Activated naive CD4-positive, alpha-beta T cell treated with anti-CD3 and anti-CD28 coated beads, Interleukin-2, amount 10 ng/mL, durations not matched to agents 7 days and 5 days (primary cell): ENCODE measurements around the gene METTL16.
A peak's percentile ranks its signal among the peaks of the same experiment; 100 is the strongest.

ENCODE experiments used
- CTCF ChIA-PET: fragments of 350-600 bp; sonication (Branson Sonifier 250); formaldehyde crosslinking; loops from one replicate; lab custom pipeline; 2021; ENCODE audit warnings: antibody characterized with exemption; lab: Charles Lee
- DNase-seq: peaks from one replicate; pipeline ENCODE4 v3.0.0-alpha.2; 2020
- H3K27ac Mint-ChIP-seq: one replicate; pipeline ENCODE4 v1.8.0; 2021; ENCODE audit warnings: mild to moderate bottlenecking, moderate library complexity, mixed read lengths
- H3K27me3 Mint-ChIP-seq: one replicate; pipeline ENCODE4 v1.8.0; 2021; ENCODE audit warnings: mild to moderate bottlenecking, mixed read lengths
- H3K36me3 Mint-ChIP-seq: one replicate; pipeline ENCODE4 v1.8.0; 2021; ENCODE audit warnings: mixed read lengths
- H3K4me1 Mint-ChIP-seq: one replicate; pipeline ENCODE4 v1.8.0; 2021; ENCODE audit warnings: mixed read lengths
- H3K4me3 Mint-ChIP-seq: one replicate; pipeline ENCODE4 v1.8.0; 2021; ENCODE audit warnings: mild to moderate bottlenecking, moderate library complexity, mixed read lengths
- H3K9me3 Mint-ChIP-seq: one replicate; pipeline ENCODE4 v1.8.0; 2021; ENCODE audit warnings: mixed read lengths

Gene METTL16

DNA sequence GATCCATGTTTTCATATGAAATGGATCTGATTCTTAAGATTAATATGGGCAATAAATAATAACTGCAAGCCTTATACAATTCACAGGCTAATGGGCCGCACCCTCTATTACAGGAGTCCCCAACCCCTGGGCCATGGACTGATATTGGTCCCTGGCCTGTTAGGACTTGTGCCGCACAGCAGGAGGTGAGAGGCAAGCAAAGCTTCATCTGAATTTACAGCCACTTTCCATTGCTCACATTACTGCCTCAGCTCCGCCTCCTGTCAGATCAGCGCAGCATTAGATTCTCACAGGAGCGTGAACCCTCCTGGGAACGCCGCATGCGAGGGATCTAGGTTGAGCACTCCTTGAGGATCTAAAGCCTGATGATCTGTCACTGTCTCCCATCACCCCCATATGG is 26.8 kb downstream of the METTL16 start:
- H3K36me3 Mint-ChIP-seq, result peaks cover 4% of the 10 kb centered on the region
- no peak overlapping the region for H3K27ac Mint-ChIP-seq
- no peaks in the 10 kb centered on the region for H3K27me3 Mint-ChIP-seq
- no peaks in the 10 kb centered on the region for H3K9me3 Mint-ChIP-seq
- DNase-seq, result no peak
- no peak overlapping the region for H3K4me3 Mint-ChIP-seq
- peaks cover 29% of the 10 kb centered on the region for H3K4me1 Mint-ChIP-seq
- CTCF ChIA-PET, result no interaction called here

GRCh38 chr17:2483084-2483483 is 28.6 kb downstream of the METTL16 start:
- Mint-ChIP-seq H3K36me3 (peaks cover 3% of the 10 kb centered on the region), H3K27me3 (no peaks in the 10 kb centered on the region), H3K4me1 (peaks cover 24% of the 10 kb centered on the region), H3K27ac (peak overlapping the region; percentile 56), H3K9me3 (no peaks in the 10 kb centered on the region), H3K4me3 (no peak overlapping the region)
- no peak for DNase-seq
- CTCF ChIA-PET, result interaction anchor here (2.4 kb wide), 1 partner anchor 67 kb away, joined by 5 read pairs; no protein-coding TSS in a partner anchor

DNA sequence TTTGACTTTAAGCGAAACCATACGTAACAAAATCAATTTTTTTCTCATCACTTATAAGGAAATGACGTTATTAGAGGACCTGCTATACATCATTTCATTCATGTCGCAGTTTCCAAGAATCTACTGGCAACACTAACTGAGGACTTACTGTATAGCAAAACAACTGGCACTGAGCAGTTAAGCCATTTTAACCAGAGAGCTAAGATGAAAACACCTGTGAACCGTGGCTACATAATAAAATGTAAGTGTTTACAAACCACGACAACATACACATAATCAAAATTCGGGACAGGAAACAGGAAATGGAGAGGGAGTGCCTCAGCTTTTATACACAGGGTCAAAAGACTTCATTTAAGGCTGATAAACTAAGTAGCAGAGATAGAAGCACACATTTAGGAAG is 29.5 kb downstream of the METTL16 start:
- DNase-seq, result no peak
- Mint-ChIP-seq H3K9me3 (no peaks in the 10 kb centered on the region), H3K4me1 (peaks cover 24% of the 10 kb centered on the region), H3K27ac (peak overlapping the region; percentile 37), H3K27me3 (no peaks in the 10 kb centered on the region), H3K4me3 (no peak overlapping the region), H3K36me3 (peaks cover 4% of the 10 kb centered on the region)
- CTCF ChIA-PET, result interaction anchor here (2.4 kb wide), 1 partner anchor 66 kb away, joined by 5 read pairs; no protein-coding TSS in a partner anchor

DNA sequence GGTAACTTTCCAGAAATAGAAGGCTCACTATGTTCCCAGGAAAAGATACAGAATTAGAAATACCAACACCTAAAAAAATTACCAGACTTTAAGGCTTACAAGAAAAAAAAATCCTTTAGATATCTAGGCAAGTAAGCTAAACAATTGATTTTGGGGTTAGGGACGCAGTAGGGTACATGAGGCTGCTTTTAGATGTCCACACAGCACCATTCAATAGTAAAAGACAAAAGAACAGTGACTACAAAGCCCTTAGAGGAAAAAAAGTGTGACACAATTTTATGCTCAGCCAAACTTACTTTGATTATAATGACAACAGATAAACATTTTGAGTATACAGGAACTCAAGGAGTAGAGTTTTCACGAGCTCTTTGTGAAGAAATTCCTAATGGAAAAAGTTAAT is 29.9 kb downstream of the METTL16 start:
- no peaks in the 10 kb centered on the region for H3K9me3 Mint-ChIP-seq
- CTCF ChIA-PET, result interaction anchor here (0.5 to 2.4 kb wide), 2 partner anchors 66 to 338 kb away, joined by 3 to 5 read pairs; no protein-coding TSS in a partner anchor
- peaks cover 24% of the 10 kb centered on the region for H3K4me1 Mint-ChIP-seq
- H3K36me3 Mint-ChIP-seq, result peaks cover 4% of the 10 kb centered on the region
- no peak overlapping the region for H3K27ac Mint-ChIP-seq
- DNase-seq, result no peak
- H3K27me3 Mint-ChIP-seq, result no peaks in the 10 kb centered on the region
- no peak overlapping the region for H3K4me3 Mint-ChIP-seq

DNA sequence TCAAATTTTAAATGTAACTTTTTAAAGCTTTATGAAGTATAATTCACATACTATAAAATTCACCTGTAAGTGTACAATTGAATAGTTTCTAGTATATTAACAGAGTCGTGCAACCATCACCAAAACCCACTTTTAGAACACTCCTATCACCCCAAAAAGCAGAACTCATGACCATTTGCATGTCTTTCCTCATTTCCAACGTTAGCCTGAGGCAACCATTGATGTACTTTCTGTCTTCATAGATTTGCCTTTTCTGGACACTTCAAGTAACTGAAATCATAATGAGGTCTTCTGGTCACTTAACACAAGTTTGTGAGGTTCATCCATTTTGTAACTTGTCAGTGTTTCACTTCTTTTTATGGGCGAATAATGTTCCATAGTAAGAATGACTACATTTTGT is 33.2 kb downstream of the METTL16 start:
- DNase-seq, result no peak
- CTCF ChIA-PET, result no interaction called here
- peaks cover 23% of the 10 kb centered on the region for H3K4me1 Mint-ChIP-seq
- H3K4me3 Mint-ChIP-seq, result no peak overlapping the region
- H3K9me3 Mint-ChIP-seq, result no peaks in the 10 kb centered on the region
- H3K36me3 Mint-ChIP-seq, result peaks cover 21% of the 10 kb centered on the region
- H3K27me3 Mint-ChIP-seq, result no peaks in the 10 kb centered on the region
- H3K27ac Mint-ChIP-seq, result no peak overlapping the region

GRCh38 chr17:2475056-2475455 is 36.6 kb downstream of the METTL16 start:
- CTCF ChIA-PET, result no interaction called here
- Mint-ChIP-seq H3K4me1 (no peaks in the 10 kb centered on the region), H3K27ac (no peak overlapping the region), H3K9me3 (no peaks in the 10 kb centered on the region), H3K36me3 (peaks cover 27% of the 10 kb centered on the region), H3K27me3 (no peaks in the 10 kb centered on the region), H3K4me3 (no peak overlapping the region)
- DNase-seq, result no peak

DNA sequence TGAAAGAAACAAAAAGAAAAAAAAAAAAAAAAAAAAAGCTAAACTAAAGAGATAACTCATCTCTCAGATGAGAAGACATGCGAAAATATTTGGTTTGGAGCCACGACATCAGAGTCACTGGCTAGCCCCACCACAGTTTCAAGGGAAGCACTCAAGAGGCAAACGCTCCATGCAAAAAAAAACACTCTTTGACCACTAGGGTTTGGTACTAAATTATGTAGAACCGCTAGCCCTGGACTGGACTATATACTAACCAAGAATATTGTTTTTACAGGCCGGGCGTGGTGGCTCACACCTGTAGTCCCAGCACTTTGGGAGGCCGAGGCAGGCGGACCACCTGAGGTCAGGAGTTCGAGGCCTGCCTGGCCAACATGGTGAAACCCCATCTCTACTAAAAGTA is 37.3 kb downstream of the METTL16 start:
- Mint-ChIP-seq H3K9me3 (no peaks in the 10 kb centered on the region), H3K36me3 (peaks cover 31% of the 10 kb centered on the region)
- CTCF ChIA-PET, result no interaction called here

GRCh38 chr17:2468270-2468669 is 43.4 kb downstream of the METTL16 start:
- H3K36me3 Mint-ChIP-seq, result peaks cover 28% of the 10 kb centered on the region
- CTCF ChIA-PET, result no interaction called here

More for the DNA sequence above, 37.3 kb downstream of the METTL16 start:
- Mint-ChIP-seq H3K27me3 (no peaks in the 10 kb centered on the region), H3K4me3 (no peak overlapping the region), H3K27ac (no peak overlapping the region), H3K4me1 (no peaks in the 10 kb centered on the region)
- DNase-seq, result no peak

DNA sequence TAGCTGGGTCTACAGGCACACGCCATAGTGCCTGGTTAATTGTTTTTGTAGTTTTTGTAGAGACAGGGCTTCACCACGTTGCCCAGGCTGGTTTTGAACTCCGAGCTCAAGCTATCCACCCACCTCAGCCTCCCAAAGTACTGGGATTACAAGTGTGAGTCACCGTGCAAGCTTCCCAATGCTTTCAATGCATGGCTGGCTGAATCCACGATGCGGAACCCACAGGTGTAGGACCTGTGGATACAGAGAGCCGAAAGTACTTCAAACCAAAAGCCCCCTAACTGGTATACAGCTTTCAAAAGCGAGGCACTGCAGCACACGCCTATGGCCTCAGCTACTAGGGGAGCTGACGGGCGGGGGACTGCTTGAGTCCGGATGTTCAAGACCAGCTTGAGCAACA is 44.8 kb downstream of the METTL16 start:
- no peaks in the 10 kb centered on the region for H3K27me3 Mint-ChIP-seq
- H3K4me1 Mint-ChIP-seq, result no peaks in the 10 kb centered on the region
- peaks cover 33% of the 10 kb centered on the region for H3K36me3 Mint-ChIP-seq
- H3K4me3 Mint-ChIP-seq, result no peak overlapping the region
- DNase-seq, result no peak
- H3K27ac Mint-ChIP-seq, result no peak overlapping the region
- no peaks in the 10 kb centered on the region for H3K9me3 Mint-ChIP-seq
- CTCF ChIA-PET, result no interaction called here

More at GRCh38 chr17:2468270-2468669, 43.4 kb downstream of the METTL16 start:
- DNase-seq, result no peak
- Mint-ChIP-seq H3K4me3 (no peak overlapping the region), H3K9me3 (no peaks in the 10 kb centered on the region), H3K4me1 (no peaks in the 10 kb centered on the region), H3K27me3 (no peaks in the 10 kb centered on the region), H3K27ac (no peak overlapping the region)

DNA sequence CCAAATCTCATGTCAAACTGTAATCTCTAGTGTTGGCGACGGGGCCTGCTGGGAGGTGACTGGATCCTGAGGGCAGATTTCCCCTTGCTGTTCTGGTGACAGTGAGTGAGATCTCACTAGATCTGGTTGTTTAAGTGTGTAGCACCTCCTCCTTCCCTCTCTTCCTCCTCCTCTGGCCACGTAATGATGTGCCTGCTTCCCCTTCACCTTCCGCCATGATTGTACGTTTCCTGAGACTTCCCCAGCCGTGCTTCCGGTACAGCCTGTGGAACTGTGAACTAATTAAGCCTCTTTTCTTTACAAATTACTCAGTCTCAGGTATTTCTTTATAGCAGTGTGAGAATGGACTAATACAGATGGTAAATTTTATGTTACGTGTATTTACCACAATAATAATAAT is 49.2 kb downstream of the METTL16 start:
- no peaks in the 10 kb centered on the region for H3K9me3 Mint-ChIP-seq
- CTCF ChIA-PET, result no interaction called here
- H3K27ac Mint-ChIP-seq, result no peak overlapping the region
- H3K4me3 Mint-ChIP-seq, result no peak overlapping the region
- H3K4me1 Mint-ChIP-seq, result no peaks in the 10 kb centered on the region
- H3K36me3 Mint-ChIP-seq, result peaks cover 28% of the 10 kb centered on the region
- DNase-seq, result no peak
- no peaks in the 10 kb centered on the region for H3K27me3 Mint-ChIP-seq

DNA sequence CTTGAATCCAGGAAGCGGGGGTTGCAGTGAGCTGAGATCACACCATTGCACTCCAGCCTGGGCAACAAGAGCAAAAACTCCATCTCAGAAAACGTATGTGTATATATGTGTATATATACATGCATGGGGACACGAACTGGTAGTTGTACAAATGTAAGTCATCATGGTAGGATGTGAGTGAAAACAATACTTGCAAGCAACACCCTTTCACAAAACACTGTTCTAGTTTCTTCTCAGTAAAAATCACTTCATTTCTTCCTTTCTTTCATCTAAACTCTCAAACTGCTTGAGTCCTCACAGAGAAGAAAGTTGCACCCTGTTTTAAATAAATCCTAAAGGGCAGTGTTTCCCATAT is 51.8 kb downstream of the METTL16 start:
- no peak overlapping the region for H3K27ac Mint-ChIP-seq
- no peaks in the 10 kb centered on the region for H3K9me3 Mint-ChIP-seq
- H3K36me3 Mint-ChIP-seq, result peaks cover 25% of the 10 kb centered on the region
- H3K4me1 Mint-ChIP-seq, result no peaks in the 10 kb centered on the region
- H3K27me3 Mint-ChIP-seq, result no peaks in the 10 kb centered on the region
- H3K4me3 Mint-ChIP-seq, result no peak overlapping the region
- CTCF ChIA-PET, result interaction anchor here (1.0 kb wide), 1 partner anchor 44 kb away, joined by 3 read pairs; no protein-coding TSS in a partner anchor
- no peak for DNase-seq

- H3K36me3 Mint-ChIP-seq, result peaks cover 21% of the 10 kb centered on the region
- no peak for DNase-seq
- no peak overlapping the region for H3K27ac Mint-ChIP-seq
- CTCF ChIA-PET, result no interaction called here
- no peaks in the 10 kb centered on the region for H3K4me1 Mint-ChIP-seq
- H3K9me3 Mint-ChIP-seq, result no peaks in the 10 kb centered on the region
- no peak overlapping the region for H3K4me3 Mint-ChIP-seq
- no peaks in the 10 kb centered on the region for H3K27me3 Mint-ChIP-seq
Measured at GRCh38 chr17:2457913-2458312, 53.8 kb downstream of the METTL16 start.

DNA sequence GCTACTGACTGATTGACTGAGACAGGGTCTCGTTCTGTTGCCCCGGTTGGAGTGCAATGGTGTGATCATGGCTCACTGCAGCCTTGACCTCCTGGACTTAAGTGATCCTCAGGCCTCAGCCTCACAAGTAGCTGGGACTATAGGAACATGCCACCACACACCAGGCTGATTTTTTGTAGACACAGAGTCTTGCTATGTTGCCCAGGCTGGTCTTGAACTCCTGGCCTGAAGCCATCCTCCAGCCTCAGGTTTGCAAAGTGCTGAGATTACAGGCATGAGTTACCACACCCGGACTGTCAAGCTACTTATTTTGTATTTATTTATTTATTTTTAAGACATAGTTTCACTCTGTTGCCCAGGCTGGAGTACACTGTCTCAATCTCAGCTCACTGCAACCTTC is 55.2 kb downstream of the METTL16 start:
- no peaks in the 10 kb centered on the region for H3K4me1 Mint-ChIP-seq
- no peak overlapping the region for H3K27ac Mint-ChIP-seq
- CTCF ChIA-PET, result no interaction called here
- H3K4me3 Mint-ChIP-seq, result no peak overlapping the region
- no peaks in the 10 kb centered on the region for H3K9me3 Mint-ChIP-seq
- DNase-seq, result no peak
- H3K36me3 Mint-ChIP-seq, result peaks cover 9% of the 10 kb centered on the region
- H3K27me3 Mint-ChIP-seq, result no peaks in the 10 kb centered on the region

DNA sequence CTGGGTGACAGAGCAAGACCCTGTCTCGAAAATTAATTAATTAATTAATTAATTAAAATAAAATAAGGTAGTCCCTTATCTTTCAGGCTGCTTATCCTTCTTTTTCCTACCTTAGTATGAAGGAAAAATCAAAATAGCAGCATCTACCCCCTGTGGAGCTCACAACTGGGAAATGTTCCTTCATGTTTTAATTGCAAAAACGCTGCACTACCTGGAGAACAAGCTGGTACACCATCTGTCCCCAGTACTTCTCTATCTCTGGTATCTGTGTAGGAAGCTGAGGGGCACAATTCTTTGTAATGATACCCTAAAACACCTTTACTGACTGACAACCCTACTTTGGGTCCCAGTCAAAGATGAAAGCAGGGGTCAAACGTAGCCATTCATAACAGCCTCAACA is 55.7 kb downstream of the METTL16 start:
- Mint-ChIP-seq H3K9me3 (no peaks in the 10 kb centered on the region), H3K27ac (no peak overlapping the region), H3K36me3 (peaks cover 9% of the 10 kb centered on the region), H3K27me3 (no peaks in the 10 kb centered on the region), H3K4me3 (no peak overlapping the region), H3K4me1 (no peaks in the 10 kb centered on the region)
- no peak for DNase-seq
- CTCF ChIA-PET, result interaction anchor here (0.7 kb wide), 1 partner anchor 381 kb away, joined by 3 read pairs; no protein-coding TSS in a partner anchor

DNA sequence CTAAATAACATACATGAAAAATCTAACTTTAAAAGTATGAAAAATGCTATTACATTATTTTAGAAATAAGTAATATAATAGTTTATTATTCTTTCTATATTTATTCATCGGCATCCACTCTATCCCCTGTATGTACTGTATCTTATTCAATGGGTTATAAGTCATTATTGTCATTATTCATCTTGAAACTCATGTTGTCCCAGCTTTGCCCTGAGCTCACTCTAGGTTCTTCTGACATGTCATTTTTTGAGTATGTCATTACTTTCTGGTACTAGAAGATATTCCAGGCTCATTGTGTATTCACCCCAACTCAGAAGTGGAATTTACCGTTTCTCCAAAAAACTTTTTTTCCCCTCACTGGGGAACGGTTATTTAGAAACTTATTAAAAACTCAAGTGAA is 57.8 kb downstream of the METTL16 start:
- H3K27ac Mint-ChIP-seq, result no peak overlapping the region
- no peak overlapping the region for H3K4me3 Mint-ChIP-seq
- CTCF ChIA-PET, result no interaction called here
- no peaks in the 10 kb centered on the region for H3K9me3 Mint-ChIP-seq
- no peaks in the 10 kb centered on the region for H3K27me3 Mint-ChIP-seq
- no peaks in the 10 kb centered on the region for H3K4me1 Mint-ChIP-seq
- no peak for DNase-seq
- H3K36me3 Mint-ChIP-seq, result peaks cover 4% of the 10 kb centered on the region

GRCh38 chr17:2453325-2453724 is 58.4 kb downstream of the METTL16 start:
- no peaks in the 10 kb centered on the region for H3K9me3 Mint-ChIP-seq
- H3K4me1 Mint-ChIP-seq, result no peaks in the 10 kb centered on the region
- H3K27me3 Mint-ChIP-seq, result no peaks in the 10 kb centered on the region
- no peak overlapping the region for H3K4me3 Mint-ChIP-seq
- no peak overlapping the region for H3K27ac Mint-ChIP-seq
- peaks cover 3% of the 10 kb centered on the region for H3K36me3 Mint-ChIP-seq
- CTCF ChIA-PET, result no interaction called here
- DNase-seq, result no peak
